ENCODE results near the gene SNX8. TPM values are rescaled to one million over a fixed set of nuclear protein-coding genes. Genes with fewer than 3 reads are reported as not detected.

SNX8 gene
- total and polyA plus RNA-seq, 7 experiments from 2014 or later: 4.7 to 31.5 (median 9.4) TPM

DNA sequence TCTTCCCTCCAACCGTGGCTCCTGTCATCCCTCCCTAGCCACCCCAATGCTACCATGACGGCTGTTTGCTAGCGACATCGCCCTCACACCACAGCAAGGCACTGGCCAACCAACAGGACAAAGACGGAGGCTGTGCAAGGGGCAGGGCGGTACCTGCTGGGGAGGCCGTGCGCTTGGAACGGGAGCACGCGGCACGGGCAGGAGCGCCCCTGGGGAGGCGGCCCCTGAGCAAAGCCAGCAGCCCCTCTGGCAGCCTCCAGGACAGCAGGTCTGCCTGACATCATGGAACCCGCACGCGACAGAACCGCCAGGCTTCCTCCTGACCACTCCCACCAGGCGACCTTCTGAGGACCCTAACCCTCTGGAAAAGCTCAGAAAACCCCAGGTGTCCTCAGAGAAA, 94.2 kb downstream of the SNX8 start:
- ATAC-seq (no peak), DNase-seq (no peak)
- Mint-ChIP-seq H3K4me3 (no peak overlapping the region), H3K27ac (no peak overlapping the region), H3K27me3 (no peaks in the 10 kb centered on the region), H3K36me3 (peaks cover 6 to 48% (median 23%) of the 10 kb centered on the region in 5 donors), H3K4me1 (peaks cover 0 to 12% (median 0%) of the 10 kb centered on the region in 7 donors), H3K9me3 (no peaks in the 10 kb centered on the region)
- no peaks in the 10 kb centered on the region for H3K27me3 ChIP-seq (ENCODE audit: control insufficient read depth in 2 of 2, insufficient read depth in 2 of 2, low read length in 2 of 2)
- ChIA-PET POLR2A (no interaction called here), CTCF (interaction anchor here (0.7 kb wide), 1 partner anchor 179 kb away, joined by 3 read pairs; no protein-coding TSS in a partner anchor)
- no peak overlapping the region for H3K27ac ChIP-seq (ENCODE audit: low read depth, low read length)
- H3K4me3 ChIP-seq (ENCODE audit: low read length): no peak overlapping the region
- intact Hi-C loops (cut with micrococcal nuclease): no loop called here
- H3K4me1 ChIP-seq (ENCODE audit: control insufficient read depth in 2 of 2, insufficient read depth in 2 of 2, low read length in 2 of 2): no peaks in the 10 kb centered on the region
- H3K9me3 ChIP-seq (ENCODE audit: control insufficient read depth in 2 of 3, low read length in 3 of 3): no peaks in the 10 kb centered on the region
- peaks cover 0 to 91% (median 6%) of the 10 kb centered on the region in 3 experiments for H3K36me3 ChIP-seq (ENCODE audit: control insufficient read depth in 2 of 3, insufficient read depth in 3 of 3, low read length in 3 of 3)

DNA sequence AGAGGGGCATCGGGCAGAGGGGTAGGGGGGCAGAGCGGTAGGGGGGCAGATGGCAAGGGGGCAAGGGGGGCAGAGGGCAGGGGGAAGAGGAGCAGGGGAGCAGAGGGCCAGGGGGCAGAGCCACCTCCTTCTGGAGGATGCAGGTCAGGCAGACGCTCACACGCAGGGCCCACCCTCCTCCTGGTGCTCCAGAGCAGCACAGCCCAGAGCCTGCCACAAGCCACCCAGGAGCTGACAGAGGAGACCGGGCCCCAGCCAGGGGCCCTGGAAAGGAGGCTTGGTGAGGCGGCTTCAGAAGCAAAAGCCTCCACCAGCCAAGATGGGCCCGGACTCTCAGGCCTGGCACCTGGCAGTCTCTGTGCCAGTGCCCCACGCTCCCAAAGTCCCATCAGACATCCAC, 94.6 kb downstream of the SNX8 start:
- no peak for ATAC-seq
- Mint-ChIP-seq H3K4me3 (no peak overlapping the region), H3K27ac (no peak overlapping the region), H3K4me1 (peaks cover 0 to 13% (median 0%) of the 10 kb centered on the region in 7 donors), H3K27me3 (no peaks in the 10 kb centered on the region), H3K9me3 (no peaks in the 10 kb centered on the region), H3K36me3 (peaks cover 6 to 48% (median 23%) of the 10 kb centered on the region in 5 donors)
- Histone ChIP-seq H3K27ac (ENCODE audit: low read depth, low read length) (no peak overlapping the region), H3K4me3 (ENCODE audit: low read length) (no peak overlapping the region), H3K36me3 (ENCODE audit: control insufficient read depth in 2 of 3, insufficient read depth in 3 of 3, low read length in 3 of 3) (peaks cover 0 to 91% (median 6%) of the 10 kb centered on the region in 3 experiments), H3K9me3 (ENCODE audit: control insufficient read depth in 2 of 3, low read length in 3 of 3) (no peaks in the 10 kb centered on the region), H3K4me1 (ENCODE audit: control insufficient read depth in 2 of 2, insufficient read depth in 2 of 2, low read length in 2 of 2) (no peaks in the 10 kb centered on the region), H3K27me3 (ENCODE audit: control insufficient read depth in 2 of 2, insufficient read depth in 2 of 2, low read length in 2 of 2) (no peaks in the 10 kb centered on the region)
- ChIA-PET CTCF (interaction anchor here (0.7 kb wide), 1 partner anchor 178 kb away, joined by 3 read pairs; no protein-coding TSS in a partner anchor), POLR2A (no interaction called here)
- no peak for DNase-seq
- intact Hi-C loops (cut with micrococcal nuclease): no loop called here

DNA sequence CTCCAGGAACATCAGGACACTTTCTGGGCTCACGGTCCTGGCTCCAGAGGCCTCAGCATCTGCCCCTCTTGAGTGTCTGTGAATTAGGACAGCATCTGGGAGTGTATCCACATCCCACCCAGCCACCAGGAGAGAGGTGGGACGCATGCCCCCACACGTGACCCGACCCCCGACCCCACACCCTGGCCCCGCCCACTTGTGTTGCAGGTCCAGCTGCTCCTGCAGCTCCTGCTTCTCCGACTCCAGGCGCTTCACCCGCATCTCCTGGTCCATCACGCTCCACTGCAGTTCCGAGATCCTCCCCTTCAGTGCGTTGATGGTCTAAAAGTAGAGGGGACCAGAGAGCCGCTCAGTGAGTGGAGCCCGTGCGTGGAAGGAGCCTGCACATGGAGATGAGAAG, 95.1 kb downstream of the SNX8 start:
- Mint-ChIP-seq H3K4me3 (no peak overlapping the region), H3K36me3 (peaks cover 6 to 45% (median 21%) of the 10 kb centered on the region in 5 donors), H3K27me3 (no peaks in the 10 kb centered on the region), H3K27ac (no peak overlapping the region), H3K4me1 (peaks cover 0 to 13% (median 0%) of the 10 kb centered on the region in 7 donors), H3K9me3 (no peaks in the 10 kb centered on the region)
- ATAC-seq (no peak), DNase-seq (no peak)
- POLR2A ChIA-PET: no interaction called here
- intact Hi-C loops (cut with micrococcal nuclease): no loop called here
- Histone ChIP-seq H3K27me3 (ENCODE audit: control insufficient read depth in 2 of 2, insufficient read depth in 2 of 2, low read length in 2 of 2) (no peaks in the 10 kb centered on the region), H3K36me3 (ENCODE audit: control insufficient read depth in 2 of 3, insufficient read depth in 3 of 3, low read length in 3 of 3) (peaks cover 0 to 91% (median 6%) of the 10 kb centered on the region in 3 experiments), H3K4me1 (ENCODE audit: control insufficient read depth in 2 of 2, insufficient read depth in 2 of 2, low read length in 2 of 2) (no peaks in the 10 kb centered on the region), H3K9me3 (ENCODE audit: control insufficient read depth in 2 of 3, low read length in 3 of 3) (no peaks in the 10 kb centered on the region), H3K4me3 (ENCODE audit: low read length) (no peak overlapping the region), H3K27ac (ENCODE audit: low read depth, low read length) (no peak overlapping the region)
- CTCF ChIA-PET: no interaction called here

DNA sequence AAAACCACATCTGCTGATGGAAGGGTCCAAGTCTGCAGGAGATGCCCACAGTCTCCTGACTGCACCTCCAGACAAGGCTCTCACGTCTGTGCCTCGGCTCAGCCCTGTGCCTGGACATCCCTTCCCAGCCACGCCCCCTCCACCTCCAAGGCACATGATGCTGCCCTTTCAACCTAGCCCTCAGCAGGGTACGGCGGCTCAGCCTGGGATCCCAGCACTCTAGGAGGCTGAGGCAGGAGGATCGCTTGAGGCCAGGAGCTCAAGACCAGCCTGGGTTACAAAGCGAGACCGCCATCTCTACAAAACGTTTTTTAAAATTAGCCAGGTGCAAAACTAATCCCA, 95.8 kb downstream of the SNX8 start:
- CTCF ChIA-PET: no interaction called here
- H3K9me3 ChIP-seq (ENCODE audit: control insufficient read depth in 2 of 3, low read length in 3 of 3): no peaks in the 10 kb centered on the region
- Mint-ChIP-seq H3K27ac (no peak overlapping the region), H3K36me3 (peaks cover 9 to 49% (median 23%) of the 10 kb centered on the region in 5 donors), H3K4me3 (peak overlapping the region in 1 of 10 donors; percentile 24), H3K27me3 (no peaks in the 10 kb centered on the region), H3K9me3 (no peaks in the 10 kb centered on the region), H3K4me1 (peaks cover 0 to 12% (median 0%) of the 10 kb centered on the region in 7 donors)
- H3K27ac ChIP-seq (ENCODE audit: low read depth, low read length): no peak overlapping the region
- POLR2A ChIA-PET: no interaction called here
- no peaks in the 10 kb centered on the region for H3K27me3 ChIP-seq (ENCODE audit: control insufficient read depth in 2 of 2, insufficient read depth in 2 of 2, low read length in 2 of 2)
- no peak overlapping the region for H3K4me3 ChIP-seq (ENCODE audit: low read length)
- DNase-seq (no peak), ATAC-seq (no peak)
- intact Hi-C loops (cut with micrococcal nuclease): no loop called here
- H3K36me3 ChIP-seq (ENCODE audit: control insufficient read depth in 2 of 3, insufficient read depth in 3 of 3, low read length in 3 of 3): peaks cover 0 to 91% (median 6%) of the 10 kb centered on the region in 3 experiments
- no peaks in the 10 kb centered on the region for H3K4me1 ChIP-seq (ENCODE audit: control insufficient read depth in 2 of 2, insufficient read depth in 2 of 2, low read length in 2 of 2)

DNA sequence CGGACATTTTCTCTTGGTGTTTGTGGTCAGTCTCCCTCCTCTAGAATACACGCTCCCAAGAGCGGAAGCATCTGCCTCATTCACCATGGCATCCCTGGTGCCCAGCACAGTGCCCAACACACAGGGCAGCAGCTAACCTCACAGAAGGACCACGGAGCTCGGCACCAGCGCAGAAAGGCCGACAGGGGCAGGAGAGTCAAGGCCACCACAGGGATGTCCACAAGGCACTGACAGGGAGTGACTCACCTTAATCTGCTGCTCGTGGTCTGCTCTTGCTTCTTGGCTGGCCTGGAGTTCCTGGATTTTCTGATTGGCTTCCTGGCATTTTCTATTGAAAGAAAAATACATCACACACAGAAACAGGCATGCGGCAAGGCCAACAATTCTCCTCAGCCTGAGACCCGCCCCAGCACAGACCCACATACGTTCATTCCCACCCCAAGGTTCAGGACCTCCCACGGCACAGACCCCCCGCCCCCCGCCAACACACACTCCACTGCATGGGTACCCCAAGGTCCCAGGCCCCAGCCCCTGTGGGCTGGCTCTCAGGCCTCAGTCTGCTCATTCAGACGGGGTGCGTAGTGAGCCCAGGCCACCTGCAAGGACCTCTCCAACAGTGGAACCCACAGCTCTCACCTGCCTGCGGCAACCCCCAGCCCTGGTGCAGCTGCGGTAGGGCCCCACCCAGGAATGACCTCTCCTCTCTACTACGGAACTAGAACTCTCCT, 96.4 kb downstream of the SNX8 start:
- Histone ChIP-seq H3K4me3 (ENCODE audit: low read length) (no peak overlapping the region), H3K4me1 (ENCODE audit: control insufficient read depth in 2 of 2, insufficient read depth in 2 of 2, low read length in 2 of 2) (no peaks in the 10 kb centered on the region), H3K27ac (ENCODE audit: low read depth, low read length) (no peak overlapping the region), H3K36me3 (ENCODE audit: control insufficient read depth in 2 of 3, insufficient read depth in 3 of 3, low read length in 3 of 3) (peaks cover 0 to 91% (median 6%) of the 10 kb centered on the region in 3 experiments), H3K27me3 (ENCODE audit: control insufficient read depth in 2 of 2, insufficient read depth in 2 of 2, low read length in 2 of 2) (no peaks in the 10 kb centered on the region), H3K9me3 (ENCODE audit: control insufficient read depth in 2 of 3, low read length in 3 of 3) (no peaks in the 10 kb centered on the region)
- ATAC-seq (no peak), DNase-seq (no peak)
- H3K36me3 Mint-ChIP-seq: peaks cover 9 to 53% (median 24%) of the 10 kb centered on the region in 5 donors
- H3K27me3 Mint-ChIP-seq: no peaks in the 10 kb centered on the region
- H3K4me1 Mint-ChIP-seq: peaks cover 0 to 12% (median 0%) of the 10 kb centered on the region in 7 donors
- ChIA-PET CTCF (no interaction called here), POLR2A (no interaction called here)
- no peak overlapping the region for H3K27ac Mint-ChIP-seq
- peak overlapping the region in 1 of 10 donors; percentile 24 for H3K4me3 Mint-ChIP-seq
- intact Hi-C loops (cut with micrococcal nuclease): no loop called here
- H3K9me3 Mint-ChIP-seq: no peaks in the 10 kb centered on the region

DNA sequence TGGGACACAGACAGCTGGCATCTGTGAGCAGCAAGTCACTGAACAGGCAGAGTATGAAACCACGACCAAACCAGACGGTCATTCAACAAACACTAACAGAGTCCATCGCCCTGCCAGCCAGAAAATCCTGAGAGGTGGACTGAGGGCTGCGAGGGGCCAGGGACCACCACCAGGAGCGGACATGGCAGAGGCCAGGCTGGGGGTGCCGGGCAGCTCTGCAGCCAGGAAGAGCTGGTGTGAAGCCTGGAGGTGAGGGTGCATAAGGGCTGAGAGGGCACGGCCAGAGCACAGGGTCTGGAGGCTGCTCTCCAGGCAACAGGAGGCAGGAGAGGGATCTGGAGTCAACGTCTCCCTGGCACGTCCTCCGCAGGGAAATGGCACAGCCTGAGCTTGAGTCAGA, 97.0 kb downstream of the SNX8 start:
- no peak overlapping the region for H3K27ac Mint-ChIP-seq
- H3K4me3 ChIP-seq (ENCODE audit: low read length): no peak overlapping the region
- peaks cover 0 to 91% (median 6%) of the 10 kb centered on the region in 3 experiments for H3K36me3 ChIP-seq (ENCODE audit: control insufficient read depth in 2 of 3, insufficient read depth in 3 of 3, low read length in 3 of 3)
- H3K4me1 Mint-ChIP-seq: peaks cover 0 to 12% (median 0%) of the 10 kb centered on the region in 7 donors
- POLR2A ChIA-PET: no interaction called here
- no peaks in the 10 kb centered on the region for H3K4me1 ChIP-seq (ENCODE audit: control insufficient read depth in 2 of 2, insufficient read depth in 2 of 2, low read length in 2 of 2)
- H3K9me3 Mint-ChIP-seq: no peaks in the 10 kb centered on the region
- H3K36me3 Mint-ChIP-seq: peaks cover 14 to 54% (median 30%) of the 10 kb centered on the region in 5 donors
- no peak overlapping the region for H3K27ac ChIP-seq (ENCODE audit: low read depth, low read length)
- intact Hi-C loops (cut with micrococcal nuclease): no loop called here
- no peak overlapping the region for H3K4me3 Mint-ChIP-seq
- H3K9me3 ChIP-seq (ENCODE audit: control insufficient read depth in 2 of 3, low read length in 3 of 3): no peaks in the 10 kb centered on the region
- no peak for DNase-seq
- no peaks in the 10 kb centered on the region for H3K27me3 Mint-ChIP-seq
- CTCF ChIA-PET: no interaction called here
- no peaks in the 10 kb centered on the region for H3K27me3 ChIP-seq (ENCODE audit: control insufficient read depth in 2 of 2, insufficient read depth in 2 of 2, low read length in 2 of 2)
- ATAC-seq: no peak

DNA sequence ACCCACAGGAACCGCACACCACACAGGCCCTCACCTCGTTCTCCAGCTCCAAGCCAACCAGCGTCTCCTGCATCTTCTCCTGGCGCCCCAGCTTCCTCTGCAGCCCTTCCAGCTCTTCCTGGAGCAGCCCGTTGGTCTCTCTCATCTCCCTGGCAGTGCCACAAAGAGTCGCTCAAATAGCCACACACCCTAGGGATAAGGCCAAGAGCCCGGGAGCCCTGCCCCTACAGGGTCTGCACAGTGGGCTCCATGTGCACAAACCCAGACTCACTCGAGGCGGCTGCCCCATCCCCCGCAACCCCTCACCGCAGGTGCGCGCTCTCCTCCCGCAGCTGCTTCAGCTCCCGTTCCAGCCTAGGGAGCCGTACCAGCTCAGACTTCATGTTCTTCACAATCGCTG, 98.4 kb downstream of the SNX8 start:
- H3K9me3 ChIP-seq (ENCODE audit: control insufficient read depth in 2 of 3, low read length in 3 of 3): no peaks in the 10 kb centered on the region
- peaks cover 14 to 63% (median 27%) of the 10 kb centered on the region in 5 donors for H3K36me3 Mint-ChIP-seq
- no peak overlapping the region for H3K4me3 ChIP-seq (ENCODE audit: low read length)
- no peaks in the 10 kb centered on the region for H3K27me3 ChIP-seq (ENCODE audit: control insufficient read depth in 2 of 2, insufficient read depth in 2 of 2, low read length in 2 of 2)
- H3K4me1 ChIP-seq (ENCODE audit: control insufficient read depth in 2 of 2, insufficient read depth in 2 of 2, low read length in 2 of 2): no peaks in the 10 kb centered on the region
- no peak overlapping the region for H3K27ac ChIP-seq (ENCODE audit: low read depth, low read length)
- no peak for DNase-seq
- POLR2A ChIA-PET: no interaction called here
- peak overlapping the region in 1 of 10 donors; percentile 8 for H3K4me3 Mint-ChIP-seq
- CTCF ChIA-PET: no interaction called here
- H3K27ac Mint-ChIP-seq: no peak overlapping the region
- peaks cover 0 to 8% (median 0%) of the 10 kb centered on the region in 7 donors for H3K4me1 Mint-ChIP-seq
- H3K36me3 ChIP-seq (ENCODE audit: control insufficient read depth in 2 of 3, insufficient read depth in 3 of 3, low read length in 3 of 3): peaks cover 0 to 97% (median 6%) of the 10 kb centered on the region in 3 experiments
- ATAC-seq: no peak
- intact Hi-C loops (cut with micrococcal nuclease): no loop called here
- H3K27me3 Mint-ChIP-seq: no peaks in the 10 kb centered on the region
- no peaks in the 10 kb centered on the region for H3K9me3 Mint-ChIP-seq
